ENCODE measurements around the gene PAIP2.

DNA sequence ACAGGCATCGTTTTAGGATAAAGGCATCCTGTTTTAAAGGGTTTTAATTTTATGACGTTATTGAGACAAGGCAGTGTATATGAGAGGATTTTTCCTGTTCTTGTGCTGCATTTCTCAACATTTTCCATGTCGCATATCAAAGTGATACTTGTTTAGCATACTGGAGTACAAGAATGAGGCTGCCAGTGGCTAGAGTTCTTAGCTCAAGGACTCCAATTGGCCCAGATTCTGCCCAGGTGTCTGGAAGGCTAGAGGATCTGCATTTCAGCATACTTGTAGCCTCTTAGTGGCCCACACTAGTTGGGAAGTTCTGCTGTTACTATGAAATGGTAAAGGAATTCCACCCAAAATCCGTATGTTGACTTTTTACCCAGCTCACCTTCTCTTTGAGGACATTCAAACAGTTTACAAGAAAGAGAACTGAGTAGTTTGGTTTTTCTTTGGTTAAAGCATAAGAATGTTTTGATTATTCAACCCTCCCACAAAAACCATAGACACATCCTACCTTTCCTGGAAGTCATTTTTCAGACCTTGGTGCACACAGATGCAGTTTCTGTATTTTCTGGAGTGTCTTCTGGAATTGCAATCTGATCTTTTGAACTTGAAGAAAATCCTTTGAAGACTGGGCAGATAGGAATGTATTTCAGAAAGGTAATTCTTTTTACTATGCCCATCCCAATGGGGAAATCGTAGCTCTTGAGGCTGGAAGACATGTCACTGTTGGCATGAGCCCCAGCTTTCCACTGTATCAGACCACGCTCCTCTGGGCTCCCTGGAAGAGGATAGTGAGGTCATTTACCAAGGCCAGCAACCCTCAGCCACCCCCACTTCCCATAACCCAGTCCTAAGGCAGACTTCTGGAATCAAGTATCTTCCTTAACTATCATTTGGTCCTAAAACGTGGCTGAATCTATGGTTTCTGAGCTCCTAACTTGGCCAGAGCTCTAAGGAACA, 30.1 kb downstream of the PAIP2 start:
- TF ChIP-seq, protein P1, sequence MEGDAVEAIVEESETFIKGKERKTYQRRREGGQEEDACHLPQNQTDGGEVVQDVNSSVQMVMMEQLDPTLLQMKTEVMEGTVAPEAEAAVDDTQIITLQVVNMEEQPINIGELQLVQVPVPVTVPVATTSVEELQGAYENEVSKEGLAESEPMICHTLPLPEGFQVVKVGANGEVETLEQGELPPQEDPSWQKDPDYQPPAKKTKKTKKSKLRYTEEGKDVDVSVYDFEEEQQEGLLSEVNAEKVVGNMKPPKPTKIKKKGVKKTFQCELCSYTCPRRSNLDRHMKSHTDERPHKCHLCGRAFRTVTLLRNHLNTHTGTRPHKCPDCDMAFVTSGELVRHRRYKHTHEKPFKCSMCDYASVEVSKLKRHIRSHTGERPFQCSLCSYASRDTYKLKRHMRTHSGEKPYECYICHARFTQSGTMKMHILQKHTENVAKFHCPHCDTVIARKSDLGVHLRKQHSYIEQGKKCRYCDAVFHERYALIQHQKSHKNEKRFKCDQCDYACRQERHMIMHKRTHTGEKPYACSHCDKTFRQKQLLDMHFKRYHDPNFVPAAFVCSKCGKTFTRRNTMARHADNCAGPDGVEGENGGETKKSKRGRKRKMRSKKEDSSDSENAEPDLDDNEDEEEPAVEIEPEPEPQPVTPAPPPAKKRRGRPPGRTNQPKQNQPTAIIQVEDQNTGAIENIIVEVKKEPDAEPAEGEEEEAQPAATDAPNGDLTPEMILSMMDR (IDR thresholded peaks at IDR 0.05 in 8 of 11, conservative IDR thresholded peaks at IDR 0.05 in 3 of 11): no peak
- TF ChIP-seq POLR2AphosphoS5 (IDR thresholded peaks at IDR 0.05) (no peak), POLR2A (IDR thresholded peaks at IDR 0.05) (no peak)
